ENCODE measurements around the gene PTPRR. TPM values are rescaled to one million over a fixed set of nuclear protein-coding genes. Genes with fewer than 3 reads are reported as not detected.

Gene PTPRR
- total and polyA plus RNA-seq, 2 of the 4 experiments (the other 2 are of a cell fraction): 0.18 to 0.21 TPM

DNA sequence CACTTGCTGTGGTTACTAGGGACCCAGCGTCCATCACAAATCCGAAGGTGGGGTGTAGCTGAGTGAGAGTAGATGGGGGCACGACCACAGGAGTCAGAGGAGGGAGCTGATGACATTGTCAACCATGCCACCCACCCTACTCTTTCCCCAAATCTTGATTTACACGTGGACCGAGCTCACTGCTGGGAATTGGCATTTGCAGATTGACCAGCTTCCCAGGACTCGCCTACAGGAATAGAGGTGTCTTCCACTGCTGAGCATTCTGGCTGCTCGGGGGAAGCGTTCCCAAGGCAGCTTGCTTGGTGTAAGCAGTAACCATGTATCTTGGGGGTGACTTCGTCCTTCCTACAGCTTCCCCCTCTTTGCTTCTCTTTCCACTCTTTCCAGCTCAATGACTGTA is 353 bp upstream of the PTPRR start:
- WGBS, 2 experiments (ENCODE audit: extremely low coverage in 2 of 2, insufficient read length in 1 of 2): no CpG with 5 or more reads among the region's 9 CpGs
- POLR2A ChIA-PET (ENCODE audit: unreplicated experiment): no interaction called here
- H3K36me3 ChIP-seq (ENCODE audit: control insufficient read depth, insufficient read depth, low read length): no peaks in the 10 kb centered on the region
- H3K79me1 ChIP-seq (ENCODE audit: low read depth in 1 of 2, low read length in 2 of 2): no peaks in the 10 kb centered on the region
- H4K20me1 ChIP-seq (ENCODE audit: insufficient read depth, low read length): no peaks in the 10 kb centered on the region
- no peak overlapping the region for H2BK20ac ChIP-seq (ENCODE audit: low read depth, low read length)
- BruUV-seq (replicated peaks): no TSS peak
- H3K4ac ChIP-seq (ENCODE audit: low read depth, low read length): no peak overlapping the region
- H3K4me1 ChIP-seq (ENCODE audit: control insufficient read depth, insufficient read depth, low read length): no peaks in the 10 kb centered on the region
- no peak overlapping the region for H2BK120ac ChIP-seq (ENCODE audit: low read depth, low read length)
- intact Hi-C loops (cut with micrococcal nuclease): no loop called here
- no peak overlapping the region for H3K14ac ChIP-seq (replicated peaks; ENCODE audit: low read depth, low read length)
- H4K5ac ChIP-seq (ENCODE audit: low read depth, low read length): no peak overlapping the region
- no peak for ATAC-seq (ENCODE audit: low read depth)
- DNase-seq: no peak
- H2BK5ac ChIP-seq (ENCODE audit: low read depth, low read length, poor library complexity, severe bottlenecking): no peak overlapping the region
- no peaks in the 10 kb centered on the region for H3K9me3 ChIP-seq (ENCODE audit: control insufficient read depth, insufficient read depth, low read length)
- dilution Hi-C loops (cut with HindIII; ENCODE audit: low sequenced_read_pairs, unreplicated experiment): no loop called here
- H3K4me3 ChIP-seq (ENCODE audit: insufficient read depth, low read depth, low read length): no peak overlapping the region
- no peak overlapping the region for H4K8ac ChIP-seq (ENCODE audit: low read depth in 2 of 2, low read length in 2 of 2)
- no peak overlapping the region for H2AFZ ChIP-seq (replicated peaks; ENCODE audit: low read length, poor library complexity)
- no peak for TF ChIP-seq MXI1 (IDR thresholded peaks at IDR 0.05; ENCODE audit: borderline replicate concordance, low read depth, low read length)
- no peak overlapping the region for H3K9ac ChIP-seq (ENCODE audit: low read depth, low read length)
- H2BK15ac ChIP-seq (ENCODE audit: low read depth, low read length): no peak overlapping the region
- no peak overlapping the region for H2AK5ac ChIP-seq (ENCODE audit: low read depth, low read length)
- no peaks in the 10 kb centered on the region for H3K9me1 ChIP-seq (ENCODE audit: insufficient read depth, low read length)
- H3K27ac ChIP-seq (ENCODE audit: insufficient read depth, low read length): no peak overlapping the region
- no peak overlapping the region for H3K18ac ChIP-seq (ENCODE audit: low read depth, low read length)
- CTCF ChIA-PET: no interaction called here
- H3K27me3 ChIP-seq (ENCODE audit: control insufficient read depth, insufficient read depth, low read length): no peaks in the 10 kb centered on the region
- no peak overlapping the region for H4K91ac ChIP-seq (ENCODE audit: insufficient read depth, low read depth, low read length)
- no peak overlapping the region for H2AK9ac ChIP-seq (replicated peaks; ENCODE audit: low read depth, low read length, poor library complexity)
- H3K4me2 ChIP-seq (ENCODE audit: low read depth, low read length): no peak overlapping the region
- H3K56ac ChIP-seq (ENCODE audit: extremely low read depth, insufficient read depth, low read length): no peak overlapping the region
- in situ Hi-C loops (cut with MboI; ENCODE audit: low sequenced_read_pairs): no loop called here
- H3K23ac ChIP-seq (ENCODE audit: low read depth, low read length): no peak overlapping the region

Measured in IMR-90 (cell line).